ENCODE measurements around the gene MAPK6. TPM values are rescaled to one million over a fixed set of nuclear protein-coding genes. Genes with fewer than 3 reads are reported as not detected.

MAPK6 gene
- total RNA-seq, 1 donor from 2014 or later: 91.7 TPM

Other genes with a start within 250 kb of the MAPK6 start
- gene TMOD3, start 189.6 kb upstream of the MAPK6 start, total RNA-seq: 37.4 and 40.0 TPM in 2 replicates
- 24.7 and 25.7 TPM in 2 replicates for gene LEO1, start 47.4 kb upstream of the MAPK6 start, total RNA-seq
- gene BCL2L10, start 93.6 kb downstream of the MAPK6 start, total RNA-seq: 0.46 and 0.60 TPM in 2 replicates
- 54.6 and 56.0 TPM in 2 replicates for gene GNB5, start 172.2 kb downstream of the MAPK6 start, total RNA-seq